OCI-LY1 (cell line): ENCODE results near the gene SUSD6.

Experiments used
- H2AFZ ChIP-seq: fragments of 200-600 bp; sonication (generic), shearing (Covaris generic); 2 replicates; pipeline ENCODE4 v1.6.0; 2014; ENCODE audit warnings: antibody characterized with exemption, mild to moderate bottlenecking, low read length
- H3F3A ChIP-seq: fragments of 200-600 bp; sonication (generic), shearing (Covaris generic); 2 replicates; pipeline ENCODE4 v1.6.0; 2014; ENCODE audit warnings: mild to moderate bottlenecking, antibody characterized with exemption, low read length, moderate library complexity; ENCODE audit not compliant: insufficient read depth
- H3K27ac ChIP-seq: fragments of 200-600 bp; sonication (generic); 2 replicates; pipeline ENCODE4 v1.5.1; 2014; ENCODE audit warnings: low read length, mixed run types, mild to moderate bottlenecking, low read depth; ENCODE audit not compliant: poor library complexity, severe bottlenecking
- H3K27me3 ChIP-seq: fragments of 200-600 bp; sonication (generic); 2 replicates; pipeline ENCODE4 v1.6.0; 2014; ENCODE audit warnings: antibody characterized with exemption, mild to moderate bottlenecking, low read length, moderate library complexity; ENCODE audit not compliant: insufficient read depth
- H3K36me3 ChIP-seq: fragments of 200-600 bp; sonication (generic); 2 replicates; pipeline ENCODE4 v1.6.1; 2014; ENCODE audit warnings: mild to moderate bottlenecking, antibody characterized with exemption, low read length, moderate library complexity, mixed read lengths; ENCODE audit not compliant: insufficient read depth
- H3K4me1 ChIP-seq: fragments of 200-600 bp; sonication (generic); 2 replicates; pipeline ENCODE4 v1.5.1; 2014; ENCODE audit warnings: mild to moderate bottlenecking, low read length, moderate library complexity; ENCODE audit not compliant: insufficient read depth, severe bottlenecking
- H3K4me2 ChIP-seq: fragments of 200-600 bp; sonication (generic), shearing (Covaris generic); 2 replicates; pipeline ENCODE4 v1.6.1; 2014; ENCODE audit warnings: low read length
- H3K4me3 ChIP-seq: fragments of 200-600 bp; sonication (generic); 2 replicates; pipeline ENCODE4 v1.5.1; 2014; ENCODE audit warnings: low read length, low read depth, mild to moderate bottlenecking, mixed read lengths; ENCODE audit not compliant: poor library complexity, severe bottlenecking
- H3K79me2 ChIP-seq: fragments of 200-600 bp; shearing (Covaris generic); 2 replicates; pipeline ENCODE4 v1.6.1; 2016; ENCODE audit warnings: mixed run types, low read length, mixed read lengths; ENCODE audit not compliant: insufficient read depth
- H3K9ac ChIP-seq: fragments of 200-600 bp; sonication (generic), shearing (Covaris generic); 2 replicates; pipeline ENCODE4 v1.6.1; 2014; ENCODE audit warnings: mild to moderate bottlenecking, low read length, mixed read lengths
- H3K9me2 ChIP-seq: fragments of 200-600 bp; sonication (generic), shearing (Covaris generic); 2 replicates; pipeline ENCODE4 v1.6.1; 2014; ENCODE audit warnings: low read depth, mild to moderate bottlenecking, low read length, mixed read lengths
- H3K9me3 ChIP-seq: fragments of 200-600 bp; shearing (Covaris generic); 2 replicates; pipeline ENCODE4 v1.6.1; 2014; ENCODE audit warnings: low read length, mixed read lengths
- H4K20me1 ChIP-seq: fragments of 200-600 bp; sonication (generic), shearing (Covaris generic); 2 replicates; pipeline ENCODE4 v1.6.0; 2016; ENCODE audit warnings: mild to moderate bottlenecking, low read length; ENCODE audit not compliant: insufficient read depth
- EZH2 ChIP-seq: fragments of 200-600 bp; sonication (generic), shearing (Covaris generic); IDR thresholded peaks from 2 replicates; pipeline ENCODE4 v1.8.0; 2017; ENCODE audit warnings: borderline replicate concordance, mixed run types, mild to moderate bottlenecking, antibody characterized with exemption, low read length, moderate library complexity, mixed read lengths
- TF ChIP-seq, protein P1 (sequence below): fragments of 200-600 bp; sonication (generic), shearing (Covaris generic); IDR thresholded peaks from 2 replicates; pipeline ENCODE4 v1.5.1; 2017; ENCODE audit warnings: mild to moderate bottlenecking, antibody characterized with exemption, low read length, moderate library complexity, mixed read lengths

SUSD6 gene

GRCh38 chr14:69658664-69659261, 47.4 kb downstream of the SUSD6 start:
- Histone ChIP-seq H3K36me3 (peaks cover 61% of the 10 kb centered on the region), H3K4me2 (no peak overlapping the region), H3K9me2 (no peaks in the 10 kb centered on the region), H3K4me3 (no peak overlapping the region), H3K9ac (no peak overlapping the region), H3K4me1 (peaks cover 73% of the 10 kb centered on the region), H3K27me3 (no peaks in the 10 kb centered on the region), H2AFZ (no peak overlapping the region), H3K27ac (peak overlapping the region; percentile 2), H3K9me3 (no peaks in the 10 kb centered on the region), H4K20me1 (no peaks in the 10 kb centered on the region), H3K79me2 (peaks cover 56% of the 10 kb centered on the region), H3F3A (no peaks in the 10 kb centered on the region)
- TF ChIP-seq EZH2 = no peak
- TF ChIP-seq, protein P1, sequence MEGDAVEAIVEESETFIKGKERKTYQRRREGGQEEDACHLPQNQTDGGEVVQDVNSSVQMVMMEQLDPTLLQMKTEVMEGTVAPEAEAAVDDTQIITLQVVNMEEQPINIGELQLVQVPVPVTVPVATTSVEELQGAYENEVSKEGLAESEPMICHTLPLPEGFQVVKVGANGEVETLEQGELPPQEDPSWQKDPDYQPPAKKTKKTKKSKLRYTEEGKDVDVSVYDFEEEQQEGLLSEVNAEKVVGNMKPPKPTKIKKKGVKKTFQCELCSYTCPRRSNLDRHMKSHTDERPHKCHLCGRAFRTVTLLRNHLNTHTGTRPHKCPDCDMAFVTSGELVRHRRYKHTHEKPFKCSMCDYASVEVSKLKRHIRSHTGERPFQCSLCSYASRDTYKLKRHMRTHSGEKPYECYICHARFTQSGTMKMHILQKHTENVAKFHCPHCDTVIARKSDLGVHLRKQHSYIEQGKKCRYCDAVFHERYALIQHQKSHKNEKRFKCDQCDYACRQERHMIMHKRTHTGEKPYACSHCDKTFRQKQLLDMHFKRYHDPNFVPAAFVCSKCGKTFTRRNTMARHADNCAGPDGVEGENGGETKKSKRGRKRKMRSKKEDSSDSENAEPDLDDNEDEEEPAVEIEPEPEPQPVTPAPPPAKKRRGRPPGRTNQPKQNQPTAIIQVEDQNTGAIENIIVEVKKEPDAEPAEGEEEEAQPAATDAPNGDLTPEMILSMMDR = no peak

DNA sequence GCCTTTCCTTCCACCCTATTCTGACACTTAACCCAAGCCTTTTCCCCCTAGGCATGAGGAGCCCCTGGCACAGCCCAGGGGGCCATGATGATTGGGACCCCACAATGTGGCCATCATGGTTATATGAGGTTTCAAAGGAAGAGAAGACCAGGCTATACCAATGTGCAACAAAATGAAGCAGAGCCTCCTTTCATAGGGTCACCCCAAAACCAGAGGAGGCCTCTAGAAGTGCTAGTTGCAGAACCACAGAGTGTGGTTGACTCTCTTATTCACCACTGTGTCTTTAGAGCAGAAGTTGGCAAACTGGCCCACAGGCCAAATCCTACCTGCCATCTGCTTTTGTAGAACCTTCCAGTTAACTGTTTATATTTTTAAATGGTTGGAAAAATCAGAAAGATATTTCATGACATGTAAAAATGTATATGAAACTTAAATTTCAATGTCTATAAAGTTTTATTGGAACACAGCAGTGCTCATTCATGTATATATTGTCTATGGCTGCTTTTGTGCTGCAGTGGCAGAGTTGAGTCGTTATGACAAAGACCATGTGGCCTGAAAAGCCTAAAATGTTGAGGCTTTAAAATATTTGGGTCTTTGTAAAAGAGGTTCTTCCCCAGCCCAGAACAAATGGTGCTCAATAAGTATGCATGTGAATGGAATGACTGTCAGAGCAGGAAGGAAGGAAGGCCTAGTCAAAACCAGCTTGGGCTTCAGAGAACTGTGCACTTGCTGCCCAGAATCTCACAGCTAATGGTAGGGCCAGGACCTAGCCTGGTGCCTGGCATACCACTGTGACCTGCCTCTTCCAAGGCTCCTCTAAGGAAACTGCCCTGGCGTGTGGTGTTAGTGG, 49.2 kb downstream of the SUSD6 start:
- no peak overlapping the region for H2AFZ ChIP-seq
- H3K4me3 ChIP-seq = no peak overlapping the region
- no peaks in the 10 kb centered on the region for H3K9me3 ChIP-seq
- peaks cover 83% of the 10 kb centered on the region for H3K4me1 ChIP-seq
- H3K4me2 ChIP-seq = no peak overlapping the region
- H3K79me2 ChIP-seq = peaks cover 47% of the 10 kb centered on the region
- H4K20me1 ChIP-seq = no peaks in the 10 kb centered on the region
- H3K27me3 ChIP-seq = no peaks in the 10 kb centered on the region
- no peak overlapping the region for H3K27ac ChIP-seq
- peaks cover 55% of the 10 kb centered on the region for H3K36me3 ChIP-seq
- H3K9me2 ChIP-seq = no peaks in the 10 kb centered on the region
- no peaks in the 10 kb centered on the region for H3F3A ChIP-seq
- TF ChIP-seq EZH2 = no peak
- H3K9ac ChIP-seq = no peak overlapping the region

- Histone ChIP-seq H3K27me3 (no peaks in the 10 kb centered on the region), H3K79me2 (peaks cover 47% of the 10 kb centered on the region), H3K36me3 (peaks cover 60% of the 10 kb centered on the region), H4K20me1 (no peaks in the 10 kb centered on the region), H3K4me2 (no peak overlapping the region), H3K4me3 (no peak overlapping the region), H3K9ac (no peak overlapping the region), H3K27ac (no peak overlapping the region), H3F3A (no peaks in the 10 kb centered on the region), H3K9me3 (no peaks in the 10 kb centered on the region), H2AFZ (no peak overlapping the region), H3K4me1 (peaks cover 83% of the 10 kb centered on the region), H3K9me2 (no peaks in the 10 kb centered on the region)
- TF ChIP-seq EZH2 = no peak
- TF ChIP-seq, protein P1 = no peak
Measured at GRCh38 chr14:69661194-69661537, 49.8 kb downstream of the SUSD6 start.
